ENCODE data around the gene SH3GL1. TPM values are rescaled to one million over a fixed set of nuclear protein-coding genes. Genes with fewer than 3 reads are reported as not detected.

Gene SH3GL1
- total and polyA plus RNA-seq, 9 of the 15 experiments (the other 6 are each of a cell fraction or from before 2014, with no cell fraction given): 1.7 to 75.3 (median 25.7) TPM

DNA sequence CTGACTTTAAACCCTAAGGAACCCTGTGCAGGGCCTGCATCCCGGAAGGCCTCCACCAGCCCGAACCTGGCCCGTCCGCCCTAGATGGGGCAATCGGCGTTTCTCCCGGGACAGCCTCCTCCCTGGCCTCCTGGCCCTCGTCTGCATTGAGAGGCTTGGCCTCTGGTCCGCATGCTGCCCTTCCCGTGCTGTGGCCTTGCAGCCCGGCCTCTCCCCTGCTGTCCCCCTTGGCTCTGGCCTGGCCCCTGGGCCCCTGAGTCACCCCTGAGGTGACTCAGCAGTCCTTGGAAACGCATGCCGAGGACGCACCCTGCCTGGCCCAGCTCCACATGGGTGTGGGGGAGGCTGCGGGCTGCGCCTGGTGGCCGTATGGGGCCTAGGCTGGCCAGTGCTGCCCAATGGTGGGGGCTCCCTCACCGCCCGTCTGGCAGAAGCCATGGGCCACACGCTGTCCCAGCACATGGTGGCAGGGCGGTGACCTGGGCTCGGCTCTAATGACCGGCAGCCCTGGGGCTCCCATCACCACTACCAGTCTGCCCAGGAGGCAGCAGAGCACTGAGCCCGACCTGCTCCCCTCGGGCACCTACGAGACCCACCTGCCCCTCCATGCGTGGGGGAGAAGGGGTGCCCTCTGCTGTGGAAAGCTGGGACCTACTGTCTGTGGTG, 25.7 kb downstream of the SH3GL1 start (continued):
- TF ChIP-seq, protein P1, sequence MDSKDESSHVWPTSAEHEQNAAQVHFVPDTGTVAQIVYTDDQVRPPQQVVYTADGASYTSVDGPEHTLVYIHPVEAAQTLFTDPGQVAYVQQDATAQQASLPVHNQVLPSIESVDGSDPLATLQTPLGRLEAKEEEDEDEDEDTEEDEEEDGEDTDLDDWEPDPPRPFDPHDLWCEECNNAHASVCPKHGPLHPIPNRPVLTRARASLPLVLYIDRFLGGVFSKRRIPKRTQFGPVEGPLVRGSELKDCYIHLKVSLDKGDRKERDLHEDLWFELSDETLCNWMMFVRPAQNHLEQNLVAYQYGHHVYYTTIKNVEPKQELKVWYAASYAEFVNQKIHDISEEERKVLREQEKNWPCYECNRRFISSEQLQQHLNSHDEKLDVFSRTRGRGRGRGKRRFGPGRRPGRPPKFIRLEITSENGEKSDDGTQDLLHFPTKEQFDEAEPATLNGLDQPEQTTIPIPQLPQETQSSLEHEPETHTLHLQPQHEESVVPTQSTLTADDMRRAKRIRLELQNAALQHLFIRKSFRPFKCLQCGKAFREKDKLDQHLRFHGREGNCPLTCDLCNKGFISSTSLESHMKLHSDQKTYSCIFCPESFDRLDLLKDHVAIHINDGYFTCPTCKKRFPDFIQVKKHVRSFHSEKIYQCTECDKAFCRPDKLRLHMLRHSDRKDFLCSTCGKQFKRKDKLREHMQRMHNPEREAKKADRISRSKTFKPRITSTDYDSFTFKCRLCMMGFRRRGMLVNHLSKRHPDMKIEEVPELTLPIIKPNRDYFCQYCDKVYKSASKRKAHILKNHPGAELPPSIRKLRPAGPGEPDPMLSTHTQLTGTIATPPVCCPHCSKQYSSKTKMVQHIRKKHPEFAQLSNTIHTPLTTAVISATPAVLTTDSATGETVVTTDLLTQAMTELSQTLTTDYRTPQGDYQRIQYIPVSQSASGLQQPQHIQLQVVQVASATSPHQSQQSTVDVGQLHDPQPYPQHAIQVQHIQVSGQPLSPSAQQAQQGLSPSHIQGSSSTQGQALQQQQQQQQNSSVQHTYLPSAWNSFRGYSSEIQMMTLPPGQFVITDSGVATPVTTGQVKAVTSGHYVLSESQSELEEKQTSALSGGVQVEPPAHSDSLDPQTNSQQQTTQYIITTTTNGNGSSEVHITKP (IDR thresholded peaks at IDR 0.05; ENCODE audit: partially characterized antibody): peak; percentile 80
- TF ChIP-seq, protein P2, sequence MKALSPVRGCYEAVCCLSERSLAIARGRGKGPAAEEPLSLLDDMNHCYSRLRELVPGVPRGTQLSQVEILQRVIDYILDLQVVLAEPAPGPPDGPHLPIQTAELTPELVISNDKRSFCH (CRISPR knock-in tag; IDR thresholded peaks at IDR 0.05): peak; percentile 67; the same call in 1 of the 2 replicates
- TF ChIP-seq, protein P2 (tag; IDR thresholded peaks at IDR 0.05): peak; percentile 93
- TF ChIP-seq SMAD1 (IDR thresholded peaks at IDR 0.05; ENCODE audit: low read depth, low read length, partially characterized antibody) (peak; percentile 17), SAFB (IDR thresholded peaks at IDR 0.05; ENCODE audit: borderline replicate concordance, low read depth, low read length) (0 out of 2 replicates have a peak, but pooled peaks have one; percentile 32), ZNF263 (CRISPR knock-in tag; IDR thresholded peaks at IDR 0.05; ENCODE audit: borderline replicate concordance) (peak; percentile 58), SP2 (IDR thresholded peaks at IDR 0.05; ENCODE audit: extremely low read depth, low read depth, low read length, poor library complexity, severe bottlenecking) (no peak), MECOM (CRISPR knock-in tag; IDR thresholded peaks at IDR 0.05) (peak; percentile 63; the same call in 1 of the 2 replicates)
- TF ChIP-seq, protein P3, sequence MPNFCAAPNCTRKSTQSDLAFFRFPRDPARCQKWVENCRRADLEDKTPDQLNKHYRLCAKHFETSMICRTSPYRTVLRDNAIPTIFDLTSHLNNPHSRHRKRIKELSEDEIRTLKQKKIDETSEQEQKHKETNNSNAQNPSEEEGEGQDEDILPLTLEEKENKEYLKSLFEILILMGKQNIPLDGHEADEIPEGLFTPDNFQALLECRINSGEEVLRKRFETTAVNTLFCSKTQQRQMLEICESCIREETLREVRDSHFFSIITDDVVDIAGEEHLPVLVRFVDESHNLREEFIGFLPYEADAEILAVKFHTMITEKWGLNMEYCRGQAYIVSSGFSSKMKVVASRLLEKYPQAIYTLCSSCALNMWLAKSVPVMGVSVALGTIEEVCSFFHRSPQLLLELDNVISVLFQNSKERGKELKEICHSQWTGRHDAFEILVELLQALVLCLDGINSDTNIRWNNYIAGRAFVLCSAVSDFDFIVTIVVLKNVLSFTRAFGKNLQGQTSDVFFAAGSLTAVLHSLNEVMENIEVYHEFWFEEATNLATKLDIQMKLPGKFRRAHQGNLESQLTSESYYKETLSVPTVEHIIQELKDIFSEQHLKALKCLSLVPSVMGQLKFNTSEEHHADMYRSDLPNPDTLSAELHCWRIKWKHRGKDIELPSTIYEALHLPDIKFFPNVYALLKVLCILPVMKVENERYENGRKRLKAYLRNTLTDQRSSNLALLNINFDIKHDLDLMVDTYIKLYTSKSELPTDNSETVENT (CRISPR knock-in tag; IDR thresholded peaks at IDR 0.05): peak; percentile 74
- TF ChIP-seq, protein P4, sequence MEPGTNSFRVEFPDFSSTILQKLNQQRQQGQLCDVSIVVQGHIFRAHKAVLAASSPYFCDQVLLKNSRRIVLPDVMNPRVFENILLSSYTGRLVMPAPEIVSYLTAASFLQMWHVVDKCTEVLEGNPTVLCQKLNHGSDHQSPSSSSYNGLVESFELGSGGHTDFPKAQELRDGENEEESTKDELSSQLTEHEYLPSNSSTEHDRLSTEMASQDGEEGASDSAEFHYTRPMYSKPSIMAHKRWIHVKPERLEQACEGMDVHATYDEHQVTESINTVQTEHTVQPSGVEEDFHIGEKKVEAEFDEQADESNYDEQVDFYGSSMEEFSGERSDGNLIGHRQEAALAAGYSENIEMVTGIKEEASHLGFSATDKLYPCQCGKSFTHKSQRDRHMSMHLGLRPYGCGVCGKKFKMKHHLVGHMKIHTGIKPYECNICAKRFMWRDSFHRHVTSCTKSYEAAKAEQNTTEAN (CRISPR knock-in tag; IDR thresholded peaks at IDR 0.05): peak; percentile 84; the same call in 1 of the 2 replicates

Data from K562 (cell line).